GM12875 (cell line): ENCODE measurements around the gene UNC5A.

Experiments
- H3K4me3 ChIP-seq: one replicate; pipeline ENCODE4 v1.5.1; 2011; ENCODE audit warnings: low read depth, low read length, control low read depth
- TF ChIP-seq, protein P1 (sequence below): IDR thresholded peaks from 2 replicates; pipeline ENCODE4 v1.5.1; 2011; ENCODE audit warnings: low read depth, mild to moderate bottlenecking, control low read depth, inconsistent platforms, low read length, moderate library complexity, borderline replicate concordance; ENCODE audit not compliant: insufficient read depth

UNC5A gene

GRCh38 chr5:176902102-176902814 is 91.9 kb downstream of the UNC5A start:
- TF ChIP-seq, protein P1, sequence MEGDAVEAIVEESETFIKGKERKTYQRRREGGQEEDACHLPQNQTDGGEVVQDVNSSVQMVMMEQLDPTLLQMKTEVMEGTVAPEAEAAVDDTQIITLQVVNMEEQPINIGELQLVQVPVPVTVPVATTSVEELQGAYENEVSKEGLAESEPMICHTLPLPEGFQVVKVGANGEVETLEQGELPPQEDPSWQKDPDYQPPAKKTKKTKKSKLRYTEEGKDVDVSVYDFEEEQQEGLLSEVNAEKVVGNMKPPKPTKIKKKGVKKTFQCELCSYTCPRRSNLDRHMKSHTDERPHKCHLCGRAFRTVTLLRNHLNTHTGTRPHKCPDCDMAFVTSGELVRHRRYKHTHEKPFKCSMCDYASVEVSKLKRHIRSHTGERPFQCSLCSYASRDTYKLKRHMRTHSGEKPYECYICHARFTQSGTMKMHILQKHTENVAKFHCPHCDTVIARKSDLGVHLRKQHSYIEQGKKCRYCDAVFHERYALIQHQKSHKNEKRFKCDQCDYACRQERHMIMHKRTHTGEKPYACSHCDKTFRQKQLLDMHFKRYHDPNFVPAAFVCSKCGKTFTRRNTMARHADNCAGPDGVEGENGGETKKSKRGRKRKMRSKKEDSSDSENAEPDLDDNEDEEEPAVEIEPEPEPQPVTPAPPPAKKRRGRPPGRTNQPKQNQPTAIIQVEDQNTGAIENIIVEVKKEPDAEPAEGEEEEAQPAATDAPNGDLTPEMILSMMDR: no peak
- H3K4me3 ChIP-seq: no peak overlapping the region

DNA sequence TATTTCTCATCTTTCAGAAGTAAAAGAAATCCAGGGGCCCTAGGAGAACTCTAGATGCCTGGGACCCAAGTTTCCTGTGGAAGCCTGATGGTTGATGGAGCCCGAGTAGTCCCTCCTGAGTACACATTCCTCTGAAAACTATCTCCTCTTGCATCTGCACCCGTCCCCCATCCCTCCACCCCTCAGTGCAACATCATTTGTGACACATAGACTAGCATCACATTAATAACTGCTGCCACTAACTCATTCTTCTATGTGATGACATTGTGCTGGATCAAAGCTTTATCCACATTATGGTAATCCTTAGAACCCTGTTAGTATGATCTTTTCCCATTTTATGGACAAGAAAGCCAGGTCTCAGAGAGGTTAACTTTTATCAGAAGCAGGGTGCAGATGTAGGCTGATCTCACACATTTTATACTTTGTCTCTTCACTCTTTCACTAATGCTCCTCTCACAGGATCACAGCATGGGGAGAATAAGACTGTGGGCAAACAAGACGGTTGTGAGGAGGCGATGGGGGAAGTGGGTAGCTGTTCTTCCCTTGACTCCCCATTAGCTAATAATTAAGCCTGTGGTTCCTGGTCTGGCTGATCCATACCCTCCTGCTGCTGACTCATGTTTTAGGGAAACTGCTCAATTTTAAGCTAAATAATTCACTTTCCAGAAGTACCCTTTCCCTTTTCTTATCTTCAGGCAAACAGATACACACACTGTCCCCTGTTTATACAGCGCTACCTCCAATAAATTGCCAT is 92.7 kb downstream of the UNC5A start:
- TF ChIP-seq, protein P1: no peak

GRCh38 chr5:176904276-176904675 is 93.9 kb downstream of the UNC5A start:
- TF ChIP-seq, protein P1: no peak

More for the DNA sequence above, 92.7 kb downstream of the UNC5A start:
- no peak overlapping the region for H3K4me3 ChIP-seq

DNA sequence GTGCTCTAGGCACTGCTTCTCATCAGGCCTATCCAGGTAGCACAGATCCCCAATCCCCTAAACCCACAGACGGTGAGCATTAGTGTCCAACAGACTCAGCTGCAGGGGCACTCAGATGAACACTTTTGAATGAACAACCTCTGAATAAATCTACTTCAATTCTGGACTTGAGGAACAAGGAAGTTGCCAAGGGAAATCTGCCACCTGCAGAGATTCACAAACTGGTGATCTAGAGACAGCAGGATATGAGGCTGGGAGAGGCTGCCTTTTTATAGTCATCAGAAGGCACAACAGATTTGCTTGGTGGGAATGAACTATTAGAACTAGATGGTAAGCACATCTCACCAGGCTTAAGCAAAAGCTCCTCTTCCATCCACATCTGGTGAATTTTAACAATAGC is 95.8 kb downstream of the UNC5A start:
- H3K4me3 ChIP-seq: no peak overlapping the region
- TF ChIP-seq, protein P1: no peak

More at GRCh38 chr5:176904276-176904675, 93.9 kb downstream of the UNC5A start:
- no peak overlapping the region for H3K4me3 ChIP-seq

GRCh38 chr5:176906796-176907195 is 96.4 kb downstream of the UNC5A start:
- H3K4me3 ChIP-seq: no peak overlapping the region
- TF ChIP-seq, protein P1: no peak

GRCh38 chr5:176908675-176909368 is 98.5 kb downstream of the UNC5A start:
- TF ChIP-seq, protein P1: no peak
- no peak overlapping the region for H3K4me3 ChIP-seq

GRCh38 chr5:176912115-176912514 is 101.8 kb downstream of the UNC5A start:
- no peak overlapping the region for H3K4me3 ChIP-seq
- TF ChIP-seq, protein P1: no peak
